Stomach (tissue), 4 donors: ENCODE data around the gene KIF13A.
"Not testable (repeated sequence)": the region's sequence is repeated elsewhere in the genome, so short reads cannot be mapped to it uniquely, and the experiment has no call there.

Experiments used
- CTCF ChIP-seq, 7 experiments: fragments of 450-650 bp in 4 of 7; fragments of 200-600 bp in 3 of 7; sonication (generic) in 3 of 7; IDR thresholded peaks; one replicate each; pipeline ENCODE4 v1.5.1; 2016 to 2019; ENCODE audit warnings: antibody characterized with exemption in 7 of 7, control low read depth in 2 of 7, mild to moderate bottlenecking in 1 of 7
- EP300 ChIP-seq: sonication (generic); formaldehyde crosslinking; IDR thresholded peaks from one replicate; pipeline ENCODE4 v1.6.1; 2017; ENCODE audit warnings: antibody characterized with exemption
- POLR2A ChIP-seq, 4 donors: fragments of 450-650 bp; IDR thresholded peaks; one replicate each; pipeline ENCODE4 v1.6.1; 2016; ENCODE audit warnings: antibody characterized with exemption in 4 of 4, control low read depth in 2 of 4, mild to moderate bottlenecking in 1 of 4, moderate library complexity in 1 of 4
- POLR2AphosphoS5 ChIP-seq, 3 donors: sonication (generic); formaldehyde crosslinking; IDR thresholded peaks; one replicate each; pipeline ENCODE4 v1.6.1; 2016; ENCODE audit warnings: antibody characterized with exemption in 3 of 3

DNA sequence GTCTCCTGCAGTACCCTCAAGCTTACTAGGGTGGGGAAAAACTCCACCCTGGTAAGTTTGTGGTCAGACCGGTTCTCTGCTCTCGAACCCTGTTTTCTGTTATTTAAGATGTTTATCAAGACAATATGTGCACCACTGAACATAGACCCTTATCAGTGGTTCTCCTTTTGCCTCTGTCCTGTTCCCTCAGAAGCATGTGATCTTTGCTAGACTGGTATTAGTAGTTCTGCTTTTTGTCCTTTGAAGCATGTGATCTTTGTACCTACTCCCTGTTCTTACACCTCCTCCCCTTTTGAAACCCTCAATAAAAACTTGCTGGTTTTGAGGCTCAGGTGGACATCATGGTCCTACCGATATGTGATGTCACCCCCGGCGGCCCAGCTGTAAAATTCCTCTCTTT lies 180.0 kb downstream of the KIF13A start:
- not testable (repeated sequence) for TF ChIP-seq CTCF (IDR thresholded peaks at IDR 0.05); POLR2A (IDR thresholded peaks at IDR 0.05); POLR2AphosphoS5 (IDR thresholded peaks at IDR 0.05); EP300
